Measurements from ENCODE around the gene TKTL1.
A peak's percentile ranks its signal among the peaks of the same experiment; 100 is the strongest.
"Not testable (repeated sequence)": the region's sequence is repeated elsewhere in the genome, so short reads cannot be mapped to it uniquely, and the experiment has no call there.

TKTL1 gene

GRCh38 chrX:154333837-154334271 is 38.3 kb downstream of the TKTL1 start:
- Histone ChIP-seq H3K4me1 (ENCODE audit: low read length) (peaks cover 19% of the 10 kb centered on the region), H3K27ac (ENCODE audit: low read length) (peak overlapping the region; percentile 69), H4K20me1 (ENCODE audit: insufficient read depth, low read length) (no peaks in the 10 kb centered on the region), H2AFZ (ENCODE audit: low read depth, low read length) (peak overlapping the region; percentile 76), H3K9me3 (ENCODE audit: insufficient read depth, low read length) (no peaks in the 10 kb centered on the region), H3K9ac (ENCODE audit: low read length) (no peak overlapping the region), H3K36me3 (replicated peaks; ENCODE audit: low read depth, low read length) (no peaks in the 10 kb centered on the region), H3K27me3 (ENCODE audit: low read depth, low read length) (no peaks in the 10 kb centered on the region), H3K4me2 (ENCODE audit: low read length) (peak overlapping the region; percentile 72), H3K4me3 (ENCODE audit: low read length) (peak overlapping the region; percentile 41), H3K79me2 (ENCODE audit: low read length) (no peaks in the 10 kb centered on the region)
- TF ChIP-seq, protein P1, sequence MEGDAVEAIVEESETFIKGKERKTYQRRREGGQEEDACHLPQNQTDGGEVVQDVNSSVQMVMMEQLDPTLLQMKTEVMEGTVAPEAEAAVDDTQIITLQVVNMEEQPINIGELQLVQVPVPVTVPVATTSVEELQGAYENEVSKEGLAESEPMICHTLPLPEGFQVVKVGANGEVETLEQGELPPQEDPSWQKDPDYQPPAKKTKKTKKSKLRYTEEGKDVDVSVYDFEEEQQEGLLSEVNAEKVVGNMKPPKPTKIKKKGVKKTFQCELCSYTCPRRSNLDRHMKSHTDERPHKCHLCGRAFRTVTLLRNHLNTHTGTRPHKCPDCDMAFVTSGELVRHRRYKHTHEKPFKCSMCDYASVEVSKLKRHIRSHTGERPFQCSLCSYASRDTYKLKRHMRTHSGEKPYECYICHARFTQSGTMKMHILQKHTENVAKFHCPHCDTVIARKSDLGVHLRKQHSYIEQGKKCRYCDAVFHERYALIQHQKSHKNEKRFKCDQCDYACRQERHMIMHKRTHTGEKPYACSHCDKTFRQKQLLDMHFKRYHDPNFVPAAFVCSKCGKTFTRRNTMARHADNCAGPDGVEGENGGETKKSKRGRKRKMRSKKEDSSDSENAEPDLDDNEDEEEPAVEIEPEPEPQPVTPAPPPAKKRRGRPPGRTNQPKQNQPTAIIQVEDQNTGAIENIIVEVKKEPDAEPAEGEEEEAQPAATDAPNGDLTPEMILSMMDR (IDR thresholded peaks at IDR 0.05; ENCODE audit: low read depth, low read length), result no peak
- TF ChIP-seq EZH2phosphoT487 (IDR thresholded peaks at IDR 0.05; ENCODE audit: low read depth), result no peak

GRCh38 chrX:154334496-154334895 is 38.9 kb downstream of the TKTL1 start:
- no peaks in the 10 kb centered on the region for H3K9me3 ChIP-seq (ENCODE audit: insufficient read depth, low read length)
- H3K4me2 ChIP-seq (ENCODE audit: low read length), result peak overlapping the region; percentile 72
- H3K79me2 ChIP-seq (ENCODE audit: low read length), result no peaks in the 10 kb centered on the region
- H2AFZ ChIP-seq (ENCODE audit: low read depth, low read length), result peak overlapping the region; percentile 76
- peak overlapping the region; percentile 69; the same call in 1 of the 2 replicates for H3K27ac ChIP-seq (ENCODE audit: low read length)
- H3K36me3 ChIP-seq (replicated peaks; ENCODE audit: low read depth, low read length), result no peaks in the 10 kb centered on the region
- no peaks in the 10 kb centered on the region for H4K20me1 ChIP-seq (ENCODE audit: insufficient read depth, low read length)
- H3K9ac ChIP-seq (ENCODE audit: low read length), result no peak overlapping the region
- no peaks in the 10 kb centered on the region for H3K27me3 ChIP-seq (ENCODE audit: low read depth, low read length)
- no peak overlapping the region for H3K4me3 ChIP-seq (ENCODE audit: low read length)
- TF ChIP-seq, protein P1 (IDR thresholded peaks at IDR 0.05; ENCODE audit: low read depth, low read length), result no peak
- H3K4me1 ChIP-seq (ENCODE audit: low read length), result peaks cover 19% of the 10 kb centered on the region

GRCh38 chrX:154341399-154342298 is 46.1 kb downstream of the TKTL1 start:
- H3K79me2 ChIP-seq (ENCODE audit: low read length); H3K36me3 ChIP-seq (replicated peaks; ENCODE audit: low read depth, low read length); H3K4me1 ChIP-seq (ENCODE audit: low read length); H3K27ac ChIP-seq (ENCODE audit: low read length); H3K27me3 ChIP-seq (ENCODE audit: low read depth, low read length); H3K4me3 ChIP-seq (ENCODE audit: low read length); H2AFZ ChIP-seq (ENCODE audit: low read depth, low read length); H3K9me3 ChIP-seq (ENCODE audit: insufficient read depth, low read length); H3K9ac ChIP-seq (ENCODE audit: low read length); H3K4me2 ChIP-seq (ENCODE audit: low read length); H4K20me1 ChIP-seq (ENCODE audit: insufficient read depth, low read length): not testable (repeated sequence)

DNA sequence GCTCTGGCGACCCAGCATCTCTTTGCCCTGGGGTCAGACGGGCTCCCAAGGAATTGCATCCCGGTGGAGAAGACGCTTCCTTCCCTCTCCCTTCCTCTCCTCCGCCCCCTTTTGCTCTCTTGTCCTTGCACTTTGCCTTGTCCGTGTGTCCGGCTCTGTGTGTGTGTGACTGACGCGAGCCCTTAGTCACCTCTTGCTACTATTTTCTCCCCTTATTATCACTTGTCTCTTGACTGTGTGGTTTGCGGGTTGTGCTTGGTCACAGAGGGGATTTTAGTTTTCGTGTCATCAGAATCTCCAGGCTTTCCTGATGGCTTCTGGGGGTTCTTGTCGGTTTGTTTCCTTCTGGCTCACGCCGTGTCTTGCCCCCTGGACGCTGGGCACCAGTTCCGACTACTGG is 47.5 kb downstream of the TKTL1 start:
- H3K27ac ChIP-seq (ENCODE audit: low read length); H3K4me1 ChIP-seq (ENCODE audit: low read length); H3K36me3 ChIP-seq (replicated peaks; ENCODE audit: low read depth, low read length); H4K20me1 ChIP-seq (ENCODE audit: insufficient read depth, low read length); H3K4me3 ChIP-seq (ENCODE audit: low read length); H3K4me2 ChIP-seq (ENCODE audit: low read length); H3K27me3 ChIP-seq (ENCODE audit: low read depth, low read length); H2AFZ ChIP-seq (ENCODE audit: low read depth, low read length); H3K9ac ChIP-seq (ENCODE audit: low read length); H3K9me3 ChIP-seq (ENCODE audit: insufficient read depth, low read length); H3K79me2 ChIP-seq (ENCODE audit: low read length): not testable (repeated sequence)

- H3K4me3 ChIP-seq (ENCODE audit: low read length); H3K4me1 ChIP-seq (ENCODE audit: low read length); H3K9ac ChIP-seq (ENCODE audit: low read length); H3K79me2 ChIP-seq (ENCODE audit: low read length); H3K27me3 ChIP-seq (ENCODE audit: low read depth, low read length); H3K36me3 ChIP-seq (replicated peaks; ENCODE audit: low read depth, low read length); H4K20me1 ChIP-seq (ENCODE audit: insufficient read depth, low read length); H3K27ac ChIP-seq (ENCODE audit: low read length); H3K9me3 ChIP-seq (ENCODE audit: insufficient read depth, low read length); H2AFZ ChIP-seq (ENCODE audit: low read depth, low read length); H3K4me2 ChIP-seq (ENCODE audit: low read length): not testable (repeated sequence)
Measured at GRCh38 chrX:154343620-154344019, 48.0 kb downstream of the TKTL1 start.

Measured in OCI-LY3 (cell line).